ENCODE results near the gene NDFIP2. TPM values are rescaled to one million over a fixed set of nuclear protein-coding genes. Genes with fewer than 3 reads are reported as not detected.

The NDFIP2 gene
- total and polyA plus RNA-seq, 10 of the 15 experiments (the other 5 are each of a cell fraction or from before 2014, with no cell fraction given): 17.9 to 57.2 (median 30.6) TPM

DNA sequence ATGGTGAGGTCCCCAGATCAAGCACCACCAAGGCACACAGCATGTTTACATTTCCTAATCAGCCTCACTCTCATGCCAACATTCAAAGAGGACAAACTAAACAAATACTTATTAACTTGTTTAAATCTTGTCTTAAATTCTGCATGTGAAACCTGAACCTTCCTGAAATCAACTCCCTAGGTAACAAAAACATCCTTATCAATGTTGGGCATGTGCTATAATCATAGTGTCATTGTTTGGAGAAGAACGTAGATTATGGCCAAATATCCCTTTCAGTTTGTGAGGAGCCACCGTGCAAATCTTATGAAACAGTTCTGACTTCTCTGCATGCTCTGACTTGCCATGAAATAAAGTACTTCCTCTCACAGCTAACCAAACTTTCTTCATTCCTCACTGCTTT lies 123.8 kb downstream of the NDFIP2 start:
- H3K4me2 ChIP-seq (ENCODE audit: control insufficient read depth, insufficient read depth): no peak overlapping the region
- no peak overlapping the region for H2AFZ ChIP-seq (ENCODE audit: control insufficient read depth, low read depth, low read length)
- 33% methylated on average over 2 of the region's 2 CpGs for WGBS (ENCODE audit: insufficient coverage, insufficient replicate concordance, low lambda C conversion rate, missing lambda C conversion rate)
- FAIRE-seq (no peak), DNase-seq (ENCODE audit: low read depth, low spot score) (no peak), ATAC-seq (peak; percentile 21; the same call in 1 of the 3 replicates)
- intact Hi-C loops (cut with micrococcal nuclease; ENCODE audit: unreplicated experiment) (no loop called here), in situ Hi-C loops (cut with MboI) (no loop called here)
- no peaks in the 10 kb centered on the region for H3K27me3 ChIP-seq (replicated peaks in 1 of 2; ENCODE audit: control insufficient read depth in 2 of 2, insufficient read depth in 2 of 2, low read length in 1 of 2)
- CTCF ChIA-PET: interaction anchor here (1.1 kb wide), 1 partner anchor 181 kb away, joined by 4 read pairs; no protein-coding TSS in a partner anchor
- no peak overlapping the region for H3K27ac ChIP-seq (ENCODE audit: control insufficient read depth, insufficient read depth)
- SMC1A ChIA-PET (ENCODE audit: uncharacterized antibody, unreplicated experiment): interaction anchor here (0.8 to 1.2 kb wide), 3 partner anchors 8 to 56 kb away, joined by 3 to 4 read pairs (median 3); no protein-coding TSS in a partner anchor
- TF ChIP-seq RAD51 (IDR thresholded peaks at IDR 0.05) (no peak), SREBF1 (IDR thresholded peaks at IDR 0.05; ENCODE audit: low read length) (no peak), PRDM15 (CRISPR knock-in tag; IDR thresholded peaks at IDR 0.05) (no peak), MEF2B (IDR thresholded peaks at IDR 0.05; ENCODE audit: partially characterized antibody, poor library complexity, severe bottlenecking) (no peak), ZNF274 (IDR thresholded peaks at IDR 0.05; ENCODE audit: insufficient read depth, insufficient read length) (no peak), ZBED1 (IDR thresholded peaks at IDR 0.05; ENCODE audit: borderline replicate concordance) (no peak), SUZ12 (IDR thresholded peaks at IDR 0.05; ENCODE audit: unreplicated experiment) (no peak), EED (IDR thresholded peaks at IDR 0.05; ENCODE audit: low read depth) (no peak), KDM1A (IDR thresholded peaks at IDR 0.05; ENCODE audit: borderline replicate concordance) (no peak), NFYB (IDR thresholded peaks at IDR 0.05; ENCODE audit: insufficient read depth, low read depth, low read length) (no peak)
- no peaks in the 10 kb centered on the region for H3K36me3 ChIP-seq (ENCODE audit: control insufficient read depth in 2 of 2, insufficient read depth in 2 of 2, low read length in 1 of 2)
- no peaks in the 10 kb centered on the region for H3K4me1 ChIP-seq (ENCODE audit: control insufficient read depth, insufficient read depth, low read length)
- RAD21 ChIA-PET (ENCODE audit: unreplicated experiment): no interaction called here
- POLR2A ChIA-PET: interaction anchor here (0.6 kb wide), 1 partner anchor 140 kb away, joined by 3 read pairs; no protein-coding TSS in a partner anchor
- H4K20me1 ChIP-seq (ENCODE audit: control insufficient read depth, insufficient read depth): no peaks in the 10 kb centered on the region
- no peak overlapping the region for H3K4me3 ChIP-seq
- no peak overlapping the region for H3K9ac ChIP-seq (ENCODE audit: control insufficient read depth, insufficient read depth, low read length)
- H3K9me3 ChIP-seq (replicated peaks; ENCODE audit: control insufficient read depth, insufficient read depth, low read length): no peaks in the 10 kb centered on the region; the same call in 2 of the 3 replicates
- no peaks in the 10 kb centered on the region for H3K79me2 ChIP-seq (ENCODE audit: control insufficient read depth, insufficient read depth, low read length)
- no TSS peak for BruUV-seq (replicated peaks)

Other genes starting within 250 kb of the NDFIP2 start
- 38.5 and 45.3 TPM in 2 replicates for gene RBM26, start 74.9 kb upstream of the NDFIP2 start, total RNA-seq (2014; rRNA removed)
- 69.9 and 72.3 TPM in 2 replicates for gene RBM26, start 74.9 kb upstream of the NDFIP2 start, total RNA-seq (2014; rRNA removed; fragmentation: Illumina TruSeq; extraction: Trizol)
- gene RBM26, start 74.9 kb upstream of the NDFIP2 start, total RNA-seq (2021): 48.7 and 51.7 TPM in 2 replicates
- 54.2 and 77.4 TPM in 2 replicates for gene RBM26, start 74.9 kb upstream of the NDFIP2 start, polyA plus RNA-seq (2011; rRNA removed)
- 71.3 and 89.8 TPM in 2 replicates for gene RBM26, start 74.9 kb upstream of the NDFIP2 start, polyA plus RNA-seq (2014; fragmentation: Illumina TruSeq; extraction: Trizol)
- 10 to 100 TPM; 17.6 to 19.2 TPM for gene RBM26, start 74.9 kb upstream of the NDFIP2 start, polyA plus RNA-seq (2014; fragmentation: Nextera tagmentation; extraction: Ambion mirVana)
- gene RBM26, start 74.9 kb upstream of the NDFIP2 start, polyA plus RNA-seq (2014; rRNA removed): 35.6 and 39.2 TPM in 2 replicates
- 10 to 100 TPM; 24.7 to 24.8 TPM for gene RBM26, start 74.9 kb upstream of the NDFIP2 start, polyA plus RNA-seq (2016; fragmentation: Nextera tagmentation; extraction: Ambion mirVana)